Posterior cingulate gyrus (tissue), 11 donors: ENCODE measurements around the gene CRYBA2.

Source experiments
- DNase-seq, 10 donors: peaks; one replicate each; pipeline versions ENCODE4 v3.0.0 to v3.0.0-alpha.2; 2020 to 2021; ENCODE audit warnings: mixed read lengths in 3 of 10
- intact Hi-C: fragments of 100-400 bp; cut with DNase I; formaldehyde crosslinking; loops from one replicate; pipeline ENCODE4 v1.15.1; 2023

The CRYBA2 gene

GRCh38 chr2:218986148-218986761 is 7.0 kb downstream of the CRYBA2 start:
- peak in 2 of 10 donors; percentile 37 to 55 for DNase-seq
- intact Hi-C loops, result loop anchor here (10.0 kb wide), 1 partner anchor 131 kb away; the partner anchor contains the start of gene WNT6

- intact Hi-C loops, result loop anchor here (10.0 kb wide), 1 partner anchor 131 kb away; the partner anchor contains the start of gene WNT6
- DNase-seq, result peak in 2 of 10 donors; percentile 64 to 75
Measured at GRCh38 chr2:218985325-218986091, 7.7 kb downstream of the CRYBA2 start.

DNA sequence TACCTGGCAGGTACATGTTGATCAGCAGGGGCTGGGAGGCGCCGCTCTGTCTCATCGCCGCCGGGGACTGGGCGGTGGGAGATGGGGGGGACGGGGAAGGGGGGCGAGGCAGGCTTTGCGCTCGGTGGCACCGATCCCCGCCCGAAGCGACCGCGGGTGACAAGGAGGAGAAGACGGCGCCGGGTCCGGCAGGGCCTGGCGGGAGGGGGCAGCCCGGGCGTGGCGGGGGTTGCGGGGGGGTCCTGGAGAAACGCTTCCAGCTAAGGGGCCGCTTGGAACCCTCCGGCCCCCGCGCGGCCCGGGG is 8.2 kb downstream of the CRYBA2 start, which contains the start of gene FEV:
FEV (minus strand) TSS at position 164 of the 304 bp plus-strand sequence; CDS start at position 55, 109 bp downstream.
- intact Hi-C loops, result loop anchor here (10.0 kb wide), 1 partner anchor 130 kb away; the partner anchor contains the start of gene WNT6
- peak in 1 of 10 donors; percentile 25 for DNase-seq

DNA sequence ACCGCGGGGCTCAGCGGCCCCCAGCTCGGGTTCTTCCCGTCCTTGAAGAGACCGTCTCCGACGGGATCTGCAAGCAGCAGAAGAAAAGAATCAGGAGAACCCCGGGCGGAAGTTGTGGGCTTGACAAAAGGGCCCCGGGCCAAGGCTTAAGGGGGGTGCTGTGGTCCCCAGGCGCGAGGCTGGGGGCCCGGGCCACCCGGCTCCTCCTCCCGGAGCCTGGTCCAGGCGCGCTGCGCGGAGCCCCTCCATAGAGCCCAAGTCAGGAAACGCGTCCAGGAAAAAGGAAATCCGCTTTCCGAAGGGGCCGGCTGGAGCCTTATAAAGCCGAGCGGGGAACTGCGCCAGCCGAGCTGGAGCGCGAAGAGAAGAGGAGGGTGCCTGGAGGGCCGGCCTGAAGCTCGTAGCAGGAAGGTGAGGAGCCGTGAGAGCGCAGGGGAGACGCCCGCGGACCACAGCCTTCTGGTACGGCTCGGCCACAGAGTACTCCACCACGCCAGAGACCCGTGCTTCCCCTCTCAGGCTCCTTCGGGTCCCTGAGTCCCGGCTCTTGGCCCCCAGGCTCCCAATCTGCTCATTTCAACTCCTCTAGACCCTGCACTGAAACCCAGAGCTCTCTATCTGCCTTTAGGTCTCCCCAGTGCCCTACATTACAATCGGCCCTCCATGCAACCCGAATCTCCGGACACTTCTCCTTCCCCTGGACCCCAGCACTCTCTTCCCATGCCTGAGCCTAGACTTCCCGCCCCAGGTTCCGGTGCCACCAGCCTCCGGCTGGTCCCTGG is 8.8 kb downstream of the CRYBA2 start:
- DNase-seq, result peak in 2 of 10 donors; percentile 23 to 67
- intact Hi-C loops, result loop anchor here (10.0 kb wide), 1 partner anchor 130 kb away; the partner anchor contains the start of gene WNT6

- DNase-seq, result peak in 1 of 10 donors; percentile 21
- intact Hi-C loops, result loop anchor here (10.0 kb wide), 1 partner anchor 129 kb away; the partner anchor contains the start of gene WNT6
Measured at GRCh38 chr2:218983934-218984238, 9.3 kb downstream of the CRYBA2 start.

- DNase-seq, result peak in 2 of 10 donors; percentile 15 to 55
- intact Hi-C loops, result loop anchor here (10.0 kb wide), 1 partner anchor 129 kb away; the partner anchor contains the start of gene WNT6
Measured at GRCh38 chr2:218983263-218983933, 9.8 kb downstream of the CRYBA2 start.

DNA sequence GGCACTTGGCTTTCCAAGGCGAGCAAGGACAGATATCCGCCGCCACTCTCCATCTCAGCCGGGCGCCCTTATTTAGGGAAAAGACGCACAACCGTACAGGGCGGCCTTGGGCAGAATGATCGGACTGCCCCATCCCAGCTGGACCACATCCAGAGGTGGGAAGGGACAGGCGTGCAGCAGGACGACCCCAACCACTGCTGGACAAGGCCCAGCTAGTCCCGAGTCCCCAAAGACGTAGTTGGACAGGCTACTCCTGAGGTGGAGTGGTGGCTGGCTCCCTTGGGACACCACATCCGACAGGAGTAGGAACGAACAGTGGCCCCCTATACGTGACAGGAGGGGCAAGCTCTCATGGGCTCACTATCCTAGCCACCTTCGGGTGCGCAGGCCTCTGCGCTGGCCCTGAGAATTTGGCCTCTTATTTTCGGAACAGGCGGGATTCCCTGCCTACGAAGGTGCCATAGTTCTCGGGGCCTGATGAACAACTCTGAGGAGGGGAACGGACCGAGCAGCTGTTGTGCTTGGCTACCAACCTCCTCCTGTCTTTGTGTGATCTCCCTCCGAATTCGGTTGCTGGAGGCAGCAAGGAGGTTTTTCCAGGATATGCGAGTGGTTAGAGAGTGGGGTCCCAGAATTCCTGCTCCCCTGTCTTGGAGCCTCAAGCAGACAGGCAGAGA is 10.5 kb downstream of the CRYBA2 start:
- peak in 2 of 10 donors; percentile 35 to 67 for DNase-seq
- intact Hi-C loops, result loop anchor here (10.0 kb wide), 1 partner anchor 128 kb away; the partner anchor contains the start of gene WNT6

DNA sequence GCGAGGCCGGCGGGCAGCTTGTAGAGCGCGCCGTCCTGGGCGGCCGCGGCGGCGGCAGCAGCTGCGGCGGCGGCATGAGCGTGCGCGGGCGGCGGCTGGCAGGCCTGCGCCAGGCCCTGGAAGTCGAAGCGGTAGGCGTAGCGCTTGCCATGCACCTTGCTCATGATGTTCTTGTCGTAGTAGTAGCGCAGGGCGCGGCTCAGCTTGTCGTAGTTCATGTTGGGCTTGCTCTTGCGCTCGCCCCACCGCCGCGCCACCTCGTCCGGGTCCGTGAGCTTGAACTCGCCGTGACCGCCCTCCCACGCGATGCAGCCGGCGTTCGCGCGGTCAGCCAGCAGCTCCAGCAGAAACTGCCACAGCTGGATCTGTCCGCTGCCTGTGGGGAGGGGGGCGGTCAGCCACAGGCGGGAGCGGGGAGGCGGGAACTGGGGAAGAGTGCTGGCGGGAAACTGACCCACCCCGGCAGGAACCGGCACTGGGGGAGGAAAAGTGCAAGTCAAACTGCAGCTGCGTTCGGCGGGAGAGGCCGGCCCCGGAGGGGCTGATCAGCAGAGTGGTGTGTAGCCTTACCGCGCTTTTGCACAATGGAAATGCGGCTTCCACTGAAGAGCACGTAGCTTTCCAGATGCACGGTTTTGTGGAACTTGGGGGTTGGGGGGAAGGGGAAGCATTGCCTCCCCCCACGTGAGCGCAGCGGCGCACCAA is 11.2 kb downstream of the CRYBA2 start:
- peak in 1 of 10 donors; percentile 87 for DNase-seq
- intact Hi-C loops, result loop anchor here (10.0 kb wide), 1 partner anchor 127 kb away; the partner anchor contains the start of gene WNT6

GRCh38 chr2:218981390-218981880 is 11.8 kb downstream of the CRYBA2 start:
- DNase-seq, result peak in 1 of 10 donors; percentile 70
- intact Hi-C loops, result loop anchor here (10.0 kb wide), 1 partner anchor 127 kb away; the partner anchor contains the start of gene WNT6

GRCh38 chr2:218980735-218981389 is 12.4 kb downstream of the CRYBA2 start:
- intact Hi-C loops, result loop anchor here (10.0 kb wide), 1 partner anchor 126 kb away; the partner anchor contains the start of gene WNT6
- DNase-seq, result peak in 1 of 10 donors; percentile 79

DNA sequence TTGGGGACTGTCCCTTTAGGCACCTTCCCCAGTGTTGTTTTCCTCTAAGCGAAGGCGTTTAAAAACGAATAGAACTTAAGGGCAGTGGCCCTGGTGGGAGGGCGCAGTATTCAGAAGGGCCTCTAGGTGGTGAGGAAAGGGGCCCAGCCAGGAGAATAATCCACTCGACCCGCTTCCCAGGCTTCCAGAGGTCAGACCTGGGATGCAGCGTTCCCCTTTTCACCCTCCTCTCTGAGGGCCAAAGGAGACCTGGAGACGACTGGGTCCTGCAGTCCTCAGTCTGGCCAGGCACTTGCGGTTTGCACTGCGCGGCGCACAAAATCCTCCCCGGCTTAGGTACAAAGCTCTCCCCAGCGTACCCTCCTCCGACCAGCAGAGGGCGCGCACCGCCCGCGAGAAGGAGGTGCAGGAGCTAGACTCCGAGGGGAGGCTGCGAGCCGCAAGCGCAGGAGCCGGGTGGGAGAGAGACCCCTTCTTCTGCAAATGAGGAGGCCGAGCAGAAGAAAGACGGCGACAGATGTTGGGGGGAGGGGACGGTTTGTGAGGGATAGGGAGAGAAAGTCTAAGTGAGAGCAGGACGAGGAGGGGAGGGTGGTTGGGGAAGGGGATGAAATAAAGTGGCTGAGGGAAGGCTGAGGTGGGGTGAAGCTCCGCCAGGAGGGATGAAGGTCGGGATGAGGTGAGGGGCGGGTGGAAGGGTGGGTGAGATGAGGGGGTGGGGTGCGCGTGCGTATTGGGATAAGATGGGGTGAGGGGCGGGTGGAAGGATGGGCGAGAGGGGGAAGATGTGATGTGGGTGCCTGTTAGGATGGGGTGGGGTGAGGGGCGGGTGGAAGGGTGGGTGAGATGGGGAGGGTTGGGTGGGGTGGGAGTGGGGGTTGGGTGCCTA is 13.1 kb downstream of the CRYBA2 start:
- DNase-seq, result peak; percentile 63 to 97 (median 88)
- intact Hi-C loops, result loop anchor here (10.0 kb wide), 1 partner anchor 125 kb away; the partner anchor contains the start of gene WNT6

DNA sequence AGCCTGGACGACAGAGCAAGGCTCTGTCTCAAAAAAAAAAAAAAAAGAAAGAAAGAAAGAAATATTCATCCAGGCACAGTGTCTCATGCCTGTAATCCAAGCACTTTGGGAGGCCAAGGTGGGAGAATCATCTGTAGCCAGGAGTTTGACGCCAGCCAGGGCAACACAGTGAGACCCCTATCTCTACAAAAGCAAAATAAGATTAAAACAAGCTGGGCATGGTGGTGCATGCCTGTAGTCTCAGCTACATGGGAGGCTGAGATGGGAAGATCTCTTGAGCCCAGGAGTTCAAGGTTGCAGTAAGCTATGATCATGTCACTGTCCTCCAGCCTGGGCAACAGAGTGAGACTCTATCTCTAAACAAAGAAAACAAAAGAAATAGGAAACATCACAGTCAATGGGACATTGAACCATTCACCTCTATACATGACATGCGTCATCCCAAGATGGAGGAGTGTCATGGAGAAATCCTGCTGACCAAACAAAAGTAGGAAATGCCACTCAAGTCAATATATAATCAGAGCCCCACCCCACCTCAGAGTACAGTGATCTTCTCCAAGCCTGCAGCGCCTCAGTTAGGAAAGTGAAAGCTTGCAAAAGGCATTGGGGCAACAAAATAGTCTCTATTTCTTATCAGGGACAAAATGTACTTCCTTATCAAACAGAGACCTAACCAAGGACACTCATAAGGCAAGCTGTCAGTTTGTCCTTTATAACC is 18.0 kb downstream of the CRYBA2 start:
- no peak for DNase-seq
- intact Hi-C loops, result no loop called here

- intact Hi-C loops, result no loop called here
Measured at GRCh38 chr2:218970894-218971293, 22.3 kb downstream of the CRYBA2 start.

DNA sequence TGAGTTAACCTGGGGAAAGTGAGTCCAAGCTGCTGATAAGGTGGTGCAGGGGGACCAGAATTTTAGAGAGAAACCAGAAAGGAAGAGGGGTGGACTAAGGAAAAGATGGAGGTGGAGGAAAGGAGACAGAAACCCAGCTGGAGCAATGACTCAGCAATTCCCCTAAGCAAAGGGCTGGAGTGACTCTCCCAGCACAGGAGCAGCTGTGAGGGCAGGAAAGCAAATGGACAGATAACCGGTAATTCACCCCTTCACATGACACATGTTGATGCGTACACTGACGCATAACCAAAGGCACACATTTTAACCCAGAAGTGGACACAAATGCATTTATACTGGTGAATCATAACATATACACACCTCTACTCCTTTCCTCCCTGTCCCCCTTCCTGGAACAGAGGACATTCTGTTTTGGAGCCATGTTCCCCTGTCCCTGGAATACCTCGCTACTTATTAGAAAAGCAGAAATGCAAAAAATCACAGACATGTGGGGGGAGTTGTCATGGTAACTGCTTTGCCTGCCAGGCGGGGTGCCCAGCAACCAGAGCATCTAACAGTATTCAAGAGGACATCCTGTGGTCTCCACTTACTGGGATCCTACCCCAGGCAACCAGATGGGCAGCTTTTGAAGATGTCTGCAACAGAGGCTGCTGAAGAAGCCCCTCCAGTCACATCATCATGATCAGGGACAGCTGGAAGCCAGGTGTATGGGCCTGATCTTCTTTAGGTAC is 29.0 kb downstream of the CRYBA2 start:
- peak in 2 of 10 donors; percentile 83 to 85 for DNase-seq
- intact Hi-C loops, result no loop called here

More at GRCh38 chr2:218970894-218971293, 22.3 kb downstream of the CRYBA2 start:
- peak in 1 of 10 donors; percentile 48 for DNase-seq

GRCh38 chr2:218963601-218964000 is 29.6 kb downstream of the CRYBA2 start:
- intact Hi-C loops, result no loop called here
- no peak for DNase-seq
